Liver (tissue), 9 donors: Measurements from ENCODE around the gene ADAMTS3. TPM values are rescaled to one million over a fixed set of nuclear protein-coding genes. Genes with fewer than 3 reads are reported as not detected.

Source experiments
- DNase-seq: peaks from one replicate; pipeline ENCODE4 v3.0.0-alpha.2; 2017; ENCODE audit warnings: low spot score
- H3K27ac ChIP-seq, 2 donors: one replicate each; pipeline ENCODE4 v1.7.0; 2013; ENCODE audit warnings: inconsistent platforms in 2 of 2, low read length in 2 of 2, control low read depth in 1 of 2, low read depth in 1 of 2, mild to moderate bottlenecking in 1 of 2
- H3K27me3 ChIP-seq, 4 donors: one replicate each; pipeline versions ENCODE4 v1.6.1 to v1.7.0; 2013; ENCODE audit warnings: low read length in 3 of 4, inconsistent platforms in 1 of 4, mild to moderate bottlenecking in 1 of 4, moderate library complexity in 1 of 4; ENCODE audit not compliant: control insufficient read depth in 4 of 4, insufficient read depth in 4 of 4
- H3K36me3 ChIP-seq, 4 donors: one replicate each; pipeline versions ENCODE4 v1.6.1 to v1.7.0; 2013; ENCODE audit warnings: low read length in 3 of 4, mild to moderate bottlenecking in 3 of 4, low read depth in 1 of 4, moderate library complexity in 1 of 4; ENCODE audit not compliant: control insufficient read depth in 4 of 4, insufficient read depth in 3 of 4
- H3K4me1 ChIP-seq, 4 donors: one replicate each; pipeline versions ENCODE4 v1.6.1 to v1.7.0; 2013; ENCODE audit warnings: low read length in 3 of 4, mild to moderate bottlenecking in 3 of 4, moderate library complexity in 1 of 4; ENCODE audit not compliant: control insufficient read depth in 4 of 4, insufficient read depth in 4 of 4
- H3K4me3 ChIP-seq, 3 donors: one replicate each; pipeline versions ENCODE4 v1.6.1 to v1.7.0; 2013; ENCODE audit warnings: low read length in 3 of 3, control low read depth in 1 of 3, low read depth in 1 of 3, mild to moderate bottlenecking in 1 of 3
- H3K9ac ChIP-seq, 2 donors: one replicate each; pipeline ENCODE4 v1.7.0; 2013; ENCODE audit warnings: low read length in 2 of 2, mild to moderate bottlenecking in 2 of 2, moderate library complexity in 2 of 2, control low read depth in 1 of 2, low read depth in 1 of 2
- H3K9me3 ChIP-seq, 4 donors: one replicate each; pipeline versions ENCODE4 v1.6.1 to v1.7.0; 2013; ENCODE audit warnings: low read length in 3 of 4; ENCODE audit not compliant: control insufficient read depth in 4 of 4
- ATF3 ChIP-seq: IDR thresholded peaks from 2 replicates; pipeline ENCODE4 v1.6.1; 2016; ENCODE audit warnings: antibody characterized with exemption
- CTCF ChIP-seq: fragments of 150-350 bp; IDR thresholded peaks from 2 replicates; pipeline ENCODE4 v1.5.1; 2017; ENCODE audit warnings: improper control_type of control experiment, low read depth, low read length; ENCODE audit not compliant: missing input control
- EGR1 ChIP-seq, 2 donors: IDR thresholded peaks; 2 replicates each; pipeline ENCODE4 v1.6.1; 2016 to 2018; ENCODE audit warnings: antibody characterized with exemption in 2 of 2, low read depth in 2 of 2
- FOXA1 ChIP-seq: IDR thresholded peaks from 2 replicates; pipeline ENCODE4 v1.6.1; 2016; ENCODE audit warnings: antibody characterized with exemption
- FOXA2 ChIP-seq: IDR thresholded peaks from 2 replicates; pipeline ENCODE4 v1.6.1; 2016; ENCODE audit warnings: antibody characterized with exemption
- GABPA ChIP-seq, 2 donors: IDR thresholded peaks in 1 of 2; conservative IDR thresholded peaks in 1 of 2; 2 replicates each; pipeline ENCODE4 v1.6.1; 2016; ENCODE audit warnings: antibody characterized with exemption in 2 of 2, mild to moderate bottlenecking in 1 of 2, moderate library complexity in 1 of 2
- HNF4A ChIP-seq, 2 donors: conservative IDR thresholded peaks; 2 replicates each; pipeline ENCODE4 v1.6.1; 2016; ENCODE audit warnings: antibody characterized with exemption in 2 of 2, mild to moderate bottlenecking in 2 of 2
- HNF4G ChIP-seq: IDR thresholded peaks from 2 replicates; pipeline ENCODE4 v1.6.1; 2016; ENCODE audit warnings: antibody characterized with exemption
- JUND ChIP-seq, 2 donors: IDR thresholded peaks; 2 replicates each; pipeline ENCODE4 v1.6.1; 2016; ENCODE audit warnings: antibody characterized with exemption in 2 of 2
- NR2F2 ChIP-seq: IDR thresholded peaks from 2 replicates; pipeline ENCODE4 v1.6.1; 2016; ENCODE audit warnings: antibody characterized with exemption
- REST ChIP-seq: IDR thresholded peaks from 2 replicates; pipeline ENCODE4 v1.6.1; 2016; ENCODE audit warnings: antibody characterized with exemption, mild to moderate bottlenecking
- RXRA ChIP-seq, 2 donors: IDR thresholded peaks; 2 replicates each; pipeline ENCODE4 v1.6.1; 2017 to 2018; ENCODE audit warnings: antibody characterized with exemption in 2 of 2, mild to moderate bottlenecking in 1 of 2
- SP1 ChIP-seq: IDR thresholded peaks from 2 replicates; pipeline ENCODE4 v1.6.1; 2018; ENCODE audit warnings: antibody characterized with exemption, mild to moderate bottlenecking
- TAF1 ChIP-seq: conservative IDR thresholded peaks from 2 replicates; pipeline ENCODE4 v1.6.1; 2016; ENCODE audit warnings: antibody characterized with exemption, mild to moderate bottlenecking
- YY1 ChIP-seq: IDR thresholded peaks from 2 replicates; pipeline ENCODE4 v1.6.1; 2016; ENCODE audit warnings: antibody characterized with exemption, mild to moderate bottlenecking
- ZBTB33 ChIP-seq: IDR thresholded peaks from 2 replicates; pipeline ENCODE4 v1.6.1; 2016; ENCODE audit warnings: antibody characterized with exemption
- WGBS: extraction: QIAGEN DNeasy Blood & Tissue Kit; methylation state at CpG from one replicate; pipeline ENCODE4 v1.1.7; 2013; 5-methylcytosine and 5-hydroxymethylcytosine counted together
- polyA plus RNA-seq, 2 donors: library from polyadenylated mRNA; stranded (reverse) in 1 of 2; unstranded in 1 of 2; fragments of 200-250 nt in 1 of 2; fragments of >200 nt in 1 of 2; fragmentation: Nextera tagmentation in 1 of 2; extraction: Ambion mirVana in 1 of 2; gene quantifications; one replicate each; pipeline versions ENCODE4 v1.2.1 to v1.2.3, GENCODE V29; 2013 to 2015
- total RNA-seq, 2 donors: library from RNA; depleted of rRNA; stranded (reverse); fragments of >200 nt; gene quantifications; one replicate each; pipeline ENCODE4 v1.2.3, GENCODE V29; 2014
- donor health status: healthy.
- donor health status: healthy.
- donor health status: healthy.
- donor health status: healthy.
- donor health status: healthy.

The ADAMTS3 gene
- total and polyA plus RNA-seq, 4 donors: 0.12 to 1.9 (median 0.25) TPM; not detected in 1

- Histone ChIP-seq H3K9ac (no peak overlapping the region), H3K36me3 (no peaks in the 10 kb centered on the region), H3K4me1 (no peaks in the 10 kb centered on the region), H3K27ac (no peak overlapping the region), H3K4me3 (no peak overlapping the region), H3K9me3 (no peaks in the 10 kb centered on the region), H3K27me3 (no peaks in the 10 kb centered on the region)
- no peak for DNase-seq
- no peak for TF ChIP-seq RXRA (IDR thresholded peaks at IDR 0.05)
- TF ChIP-seq HNF4A (conservative IDR thresholded peaks at IDR 0.05): no peak
- TF ChIP-seq ZBTB33: no peak
- no peak for TF ChIP-seq ATF3
- no peak for TF ChIP-seq EGR1 (IDR thresholded peaks at IDR 0.05; ENCODE audit: low read depth in 2 of 2)
- TF ChIP-seq GABPA (IDR thresholded peaks at IDR 0.05 in 1 of 2, conservative IDR thresholded peaks at IDR 0.05 in 1 of 2): no peak
- no peak for TF ChIP-seq HNF4G
- TF ChIP-seq REST: no peak
- TF ChIP-seq CTCF: no peak
- no peak for TF ChIP-seq YY1
- TF ChIP-seq NR2F2: no peak
- TF ChIP-seq JUND (IDR thresholded peaks at IDR 0.05): no peak
- TF ChIP-seq TAF1: no peak
- no peak for TF ChIP-seq FOXA1
Observed at GRCh38 chr4:72366601-72367000, 202.4 kb downstream of the ADAMTS3 start.

- 90% methylated on average over 4 of the region's 4 CpGs for WGBS
- Histone ChIP-seq H3K9me3 (no peaks in the 10 kb centered on the region), H3K36me3 (no peaks in the 10 kb centered on the region), H3K4me3 (no peak overlapping the region), H3K27ac (no peak overlapping the region), H3K27me3 (no peaks in the 10 kb centered on the region), H3K9ac (no peak overlapping the region), H3K4me1 (no peaks in the 10 kb centered on the region)
- DNase-seq: no peak
- TF ChIP-seq FOXA2 (no peak), FOXA1 (no peak), SP1 (no peak)
Observed at GRCh38 chr4:72365981-72366380, 203.0 kb downstream of the ADAMTS3 start.
